CD8-positive, alpha-beta memory T cell (primary cell): Measurements from ENCODE around the gene AGBL4. TPM values are rescaled to one million over a fixed set of nuclear protein-coding genes. Genes with fewer than 3 reads are reported as not detected.

Experiments used
- CTCF ChIA-PET: fragments of 350-600 bp; sonication (Branson Sonifier 250); formaldehyde crosslinking; loops from one replicate; lab custom pipeline; 2021; ENCODE audit warnings: antibody characterized with exemption; lab: Charles Lee
- POLR2A ChIA-PET: fragments of 350-600 bp; sonication (Branson Sonifier 250); formaldehyde crosslinking; loops from one replicate; lab custom pipeline; 2021; ENCODE audit warnings: antibody characterized with exemption; lab: Charles Lee
- DNase-seq, 5 donors: peaks; one replicate each; pipeline versions ENCODE4 v3.0.0 to v3.0.0-alpha.2; 2020 to 2022; ENCODE audit warnings: mixed read lengths in 1 of 5
- H3K27ac ChIP-seq: one replicate; pipeline ENCODE4 v1.7.0; 2013; ENCODE audit warnings: low read depth, mild to moderate bottlenecking, low read length, moderate library complexity
- H3K27me3 ChIP-seq: 2 replicates; pipeline ENCODE4 v1.7.0; 2013; ENCODE audit warnings: low read length, mild to moderate bottlenecking; ENCODE audit not compliant: insufficient read depth, poor library complexity, severe bottlenecking
- H3K36me3 ChIP-seq: 2 replicates; pipeline ENCODE4 v1.7.0; 2013; ENCODE audit warnings: mild to moderate bottlenecking, low read length, moderate library complexity; ENCODE audit not compliant: insufficient read depth
- H3K4me1 ChIP-seq: 2 replicates; pipeline ENCODE4 v1.7.0; 2013; ENCODE audit warnings: mild to moderate bottlenecking, low read length, moderate library complexity; ENCODE audit not compliant: insufficient read depth
- H3K4me3 ChIP-seq: 2 replicates; pipeline ENCODE4 v1.7.0; 2013; ENCODE audit warnings: mild to moderate bottlenecking, low read length
- H3K9me3 ChIP-seq: 2 replicates; pipeline ENCODE4 v1.7.0; 2013; ENCODE audit warnings: mild to moderate bottlenecking, low read length
- H3K27ac Mint-ChIP-seq, 8 donors: one replicate each; pipeline ENCODE4 v1.8.0; 2020 to 2021; ENCODE audit warnings: mixed read lengths in 8 of 8, mild to moderate bottlenecking in 6 of 8, inconsistent platforms in 3 of 8, moderate library complexity in 3 of 8
- H3K27me3 Mint-ChIP-seq, 2 donors: one replicate each; pipeline ENCODE4 v1.8.0; 2020 to 2021; ENCODE audit warnings: mixed read lengths in 2 of 2, mild to moderate bottlenecking in 1 of 2, moderate library complexity in 1 of 2
- H3K36me3 Mint-ChIP-seq, 3 donors: one replicate each; pipeline ENCODE4 v1.8.0; 2020 to 2021; ENCODE audit warnings: mixed read lengths in 3 of 3, inconsistent platforms in 1 of 3, mild to moderate bottlenecking in 1 of 3
- H3K4me1 Mint-ChIP-seq, 3 donors: one replicate each; pipeline ENCODE4 v1.8.0; 2020 to 2021; ENCODE audit warnings: mixed read lengths in 3 of 3, inconsistent platforms in 1 of 3, mild to moderate bottlenecking in 1 of 3
- H3K4me3 Mint-ChIP-seq, 7 donors: one replicate each; pipeline ENCODE4 v1.8.0; 2020 to 2021; ENCODE audit warnings: mixed read lengths in 7 of 7, mild to moderate bottlenecking in 6 of 7, moderate library complexity in 4 of 7, inconsistent platforms in 2 of 7
- H3K9me3 Mint-ChIP-seq, 5 donors: one replicate each; pipeline ENCODE4 v1.8.0; 2020 to 2022; ENCODE audit warnings: mixed read lengths in 5 of 5, mild to moderate bottlenecking in 3 of 5, moderate library complexity in 2 of 5, inconsistent platforms in 1 of 5
- polyA plus RNA-seq: library from polyadenylated mRNA; unstranded; fragments of 300-500 nt; fragmentation: Illumina TruSeq; gene quantifications from one replicate; pipeline ENCODE4 v1.2.3, GENCODE V29; 2021
- total RNA-seq, 2 experiments: library from RNA; stranded (reverse); gene quantifications; one replicate each; pipeline ENCODE4 v1.2.3, GENCODE V29; 2021

The AGBL4 gene
- total and polyA plus RNA-seq, 3 experiments from 2014 or later, result 0.22 TPM; not detected in 2

DNA sequence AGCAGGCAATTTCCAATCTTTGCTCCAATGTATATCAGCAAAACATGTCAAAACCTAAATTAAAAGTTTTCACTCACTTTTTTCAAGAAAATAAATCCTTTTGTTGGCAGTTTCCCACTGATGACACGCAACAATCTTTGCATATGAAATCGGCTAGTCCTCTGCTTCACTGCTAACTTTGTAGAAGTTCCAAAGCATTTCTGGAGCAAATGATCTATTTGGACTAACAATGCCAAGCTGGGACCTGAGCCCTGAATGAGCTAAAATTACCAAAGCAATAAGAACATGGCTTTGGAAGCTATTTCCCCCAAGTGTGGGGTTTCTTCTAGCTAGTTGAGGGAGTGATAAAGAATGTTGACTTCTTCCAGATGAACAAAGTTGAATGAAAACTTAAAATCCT lies 1252.2 kb downstream of the AGBL4 start:
- no peaks in the 10 kb centered on the region for H3K36me3 ChIP-seq
- Mint-ChIP-seq H3K27ac (no peak overlapping the region), H3K4me1 (peaks cover 5 to 13% (median 6%) of the 10 kb centered on the region in 3 donors), H3K4me3 (no peak overlapping the region), H3K27me3 (peaks cover 7 to 23% of the 10 kb centered on the region in 2 donors), H3K36me3 (peaks cover 0 to 2% (median 0%) of the 10 kb centered on the region in 3 donors), H3K9me3 (peaks cover 0 to 6% (median 0%) of the 10 kb centered on the region in 5 donors)
- POLR2A ChIA-PET, result no interaction called here
- no peaks in the 10 kb centered on the region for H3K27me3 ChIP-seq
- no peaks in the 10 kb centered on the region for H3K4me1 ChIP-seq
- DNase-seq, result no peak
- CTCF ChIA-PET, result no interaction called here
- H3K9me3 ChIP-seq, result no peaks in the 10 kb centered on the region
- H3K27ac ChIP-seq, result no peak overlapping the region
- no peak overlapping the region for H3K4me3 ChIP-seq

DNA sequence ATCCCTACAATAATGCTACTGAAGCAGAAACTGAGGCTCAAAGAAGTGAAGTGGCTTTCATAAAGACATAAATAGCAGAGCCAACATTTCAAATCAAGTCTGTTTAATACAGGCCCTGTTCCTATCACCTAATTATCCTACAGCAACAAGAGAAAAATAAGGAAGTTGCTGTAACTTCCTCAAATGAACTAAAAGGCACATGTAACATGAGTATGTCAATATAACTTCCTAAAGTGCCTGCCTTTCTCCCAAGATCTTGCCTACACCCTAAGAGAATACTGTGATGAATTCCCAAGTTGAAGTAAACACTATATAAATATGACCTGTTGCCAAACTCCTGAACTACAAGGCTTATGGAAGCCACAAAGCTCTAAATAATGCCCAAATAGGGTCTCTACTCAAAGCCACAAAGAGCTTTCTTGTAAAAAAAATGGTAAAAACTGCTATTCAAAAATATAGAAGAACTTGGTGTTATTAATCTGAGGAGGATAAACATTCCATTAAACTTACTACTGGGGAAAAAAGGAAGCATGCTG lies 1255.7 kb downstream of the AGBL4 start:
- CTCF ChIA-PET, result no interaction called here

DNA sequence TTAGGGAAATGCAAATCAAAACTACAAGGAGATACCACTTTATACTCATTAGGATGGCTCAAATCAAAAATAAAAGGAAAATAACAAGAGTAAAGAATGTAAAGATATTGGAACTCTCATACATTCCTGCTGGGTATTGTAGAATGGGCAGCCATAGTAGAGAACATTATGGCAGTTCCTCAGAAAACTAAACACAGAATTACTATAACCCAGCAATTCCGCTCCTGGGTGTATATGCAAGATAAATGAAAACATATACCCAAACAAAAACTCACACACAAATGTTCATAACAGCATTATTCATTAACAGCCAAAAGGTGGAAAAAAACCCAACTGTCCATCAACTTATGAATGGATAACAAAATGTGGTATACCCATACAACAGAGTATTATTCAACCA lies 1258.4 kb downstream of the AGBL4 start:
- no peaks in the 10 kb centered on the region for H3K27me3 Mint-ChIP-seq
- Histone ChIP-seq H3K4me1 (no peaks in the 10 kb centered on the region), H3K27me3 (no peaks in the 10 kb centered on the region), H3K36me3 (no peaks in the 10 kb centered on the region), H3K4me3 (no peak overlapping the region), H3K9me3 (no peaks in the 10 kb centered on the region), H3K27ac (no peak overlapping the region)
- no peak overlapping the region for H3K4me3 Mint-ChIP-seq
- ChIA-PET CTCF (no interaction called here), POLR2A (no interaction called here)
- H3K4me1 Mint-ChIP-seq, result no peaks in the 10 kb centered on the region
- H3K27ac Mint-ChIP-seq, result no peak overlapping the region
- DNase-seq, result no peak
- H3K9me3 Mint-ChIP-seq, result peaks cover 0 to 2% (median 0%) of the 10 kb centered on the region in 5 donors
- H3K36me3 Mint-ChIP-seq, result no peaks in the 10 kb centered on the region

More for the DNA sequence above, 1255.7 kb downstream of the AGBL4 start:
- Histone ChIP-seq H3K9me3 (no peaks in the 10 kb centered on the region), H3K27me3 (no peaks in the 10 kb centered on the region), H3K27ac (no peak overlapping the region), H3K4me3 (no peak overlapping the region), H3K4me1 (no peaks in the 10 kb centered on the region), H3K36me3 (no peaks in the 10 kb centered on the region)
- no peak overlapping the region for H3K4me3 Mint-ChIP-seq
- H3K4me1 Mint-ChIP-seq, result no peaks in the 10 kb centered on the region
- H3K27me3 Mint-ChIP-seq, result peaks cover 2 to 6% of the 10 kb centered on the region in 2 donors
- DNase-seq, result no peak
- no peak overlapping the region for H3K27ac Mint-ChIP-seq
- H3K36me3 Mint-ChIP-seq, result peaks cover 0 to 1% (median 0%) of the 10 kb centered on the region in 3 donors
- no peaks in the 10 kb centered on the region for H3K9me3 Mint-ChIP-seq
- POLR2A ChIA-PET, result no interaction called here

DNA sequence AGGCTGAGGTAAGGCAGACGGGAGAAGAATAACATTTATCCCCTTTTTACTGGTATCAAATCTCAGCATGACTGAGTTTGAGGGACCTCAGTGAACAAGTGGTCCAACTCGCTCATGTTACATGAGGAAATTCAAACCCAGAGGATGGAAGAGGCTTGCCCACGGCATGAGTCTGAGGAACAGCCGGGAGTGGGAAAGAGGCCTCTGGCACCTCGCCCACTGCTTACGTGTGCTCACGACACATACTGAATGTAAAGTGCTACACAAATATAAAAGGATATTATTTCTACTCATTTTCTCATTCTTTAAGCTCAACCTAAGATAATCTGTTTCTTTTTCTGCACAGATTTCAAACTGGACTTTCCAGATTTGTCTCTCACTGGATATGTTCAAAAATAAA lies 1261.8 kb downstream of the AGBL4 start:
- CTCF ChIA-PET, result no interaction called here
- POLR2A ChIA-PET, result no interaction called here
- no peaks in the 10 kb centered on the region for H3K27me3 ChIP-seq
- H3K27me3 Mint-ChIP-seq, result no peaks in the 10 kb centered on the region
- no peak overlapping the region for H3K4me3 ChIP-seq
- no peaks in the 10 kb centered on the region for H3K4me1 ChIP-seq
- H3K27ac Mint-ChIP-seq, result no peak overlapping the region
- no peak for DNase-seq
- no peaks in the 10 kb centered on the region for H3K9me3 ChIP-seq
- peaks cover 0 to 6% (median 2%) of the 10 kb centered on the region in 3 donors for H3K36me3 Mint-ChIP-seq
- H3K4me3 Mint-ChIP-seq, result no peak overlapping the region
- no peak overlapping the region for H3K27ac ChIP-seq
- no peaks in the 10 kb centered on the region for H3K4me1 Mint-ChIP-seq
- H3K9me3 Mint-ChIP-seq, result peaks cover 0 to 3% (median 0%) of the 10 kb centered on the region in 5 donors
- H3K36me3 ChIP-seq, result no peaks in the 10 kb centered on the region

DNA sequence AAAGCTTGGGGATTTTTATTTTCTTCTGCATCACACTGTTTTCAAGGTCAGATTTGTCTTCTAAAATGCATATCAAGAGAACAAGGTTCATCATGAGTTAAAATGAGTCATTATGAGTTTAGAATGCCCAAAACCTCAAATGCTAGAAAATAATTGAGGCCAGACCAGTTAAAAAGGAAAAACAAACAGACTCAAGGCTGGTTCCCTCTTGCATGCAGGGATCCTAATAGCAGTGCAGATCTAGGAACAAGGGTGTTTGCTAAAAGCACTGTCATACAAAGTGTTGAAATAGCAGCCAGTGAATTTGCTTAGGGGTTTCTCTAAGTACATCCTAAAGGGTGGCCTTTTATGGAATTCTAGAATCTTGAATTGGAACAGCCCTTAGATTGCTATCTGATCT lies 1262.3 kb downstream of the AGBL4 start:
- Mint-ChIP-seq H3K9me3 (peaks cover 0 to 3% (median 0%) of the 10 kb centered on the region in 5 donors), H3K27ac (no peak overlapping the region), H3K4me3 (no peak overlapping the region), H3K27me3 (no peaks in the 10 kb centered on the region), H3K36me3 (peaks cover 0 to 6% (median 2%) of the 10 kb centered on the region in 3 donors), H3K4me1 (no peaks in the 10 kb centered on the region)
- DNase-seq, result no peak
- POLR2A ChIA-PET, result no interaction called here
- H3K4me3 ChIP-seq, result no peak overlapping the region
- no peaks in the 10 kb centered on the region for H3K36me3 ChIP-seq
- CTCF ChIA-PET, result no interaction called here
- H3K27me3 ChIP-seq, result no peaks in the 10 kb centered on the region
- H3K4me1 ChIP-seq, result no peaks in the 10 kb centered on the region
- H3K9me3 ChIP-seq, result no peaks in the 10 kb centered on the region
- no peak overlapping the region for H3K27ac ChIP-seq

DNA sequence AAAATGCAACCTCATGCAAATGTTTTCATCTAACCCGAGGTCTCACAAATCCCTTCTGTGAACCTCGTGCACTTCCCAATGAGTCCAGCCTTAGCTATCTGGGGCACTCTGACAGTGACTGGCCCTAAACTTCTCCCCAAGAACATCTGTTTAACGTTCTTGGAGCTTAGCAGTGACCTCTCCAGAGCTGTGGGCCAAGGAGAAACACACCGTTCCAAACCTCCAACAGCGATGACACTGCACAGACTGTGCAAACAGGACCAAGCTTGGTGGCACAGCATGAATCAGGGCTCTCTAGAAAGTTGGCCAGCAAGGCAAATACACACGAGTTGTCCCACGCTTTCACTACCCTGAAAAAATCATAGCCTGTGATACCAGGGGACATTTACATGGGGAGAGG lies 1262.9 kb downstream of the AGBL4 start:
- peaks cover 0 to 3% (median 0%) of the 10 kb centered on the region in 5 donors for H3K9me3 Mint-ChIP-seq
- Histone ChIP-seq H3K9me3 (no peaks in the 10 kb centered on the region), H3K4me3 (no peak overlapping the region), H3K27me3 (no peaks in the 10 kb centered on the region), H3K36me3 (no peaks in the 10 kb centered on the region), H3K27ac (no peak overlapping the region), H3K4me1 (no peaks in the 10 kb centered on the region)
- peaks cover 0 to 6% (median 2%) of the 10 kb centered on the region in 3 donors for H3K36me3 Mint-ChIP-seq
- H3K27ac Mint-ChIP-seq, result no peak overlapping the region
- no peaks in the 10 kb centered on the region for H3K27me3 Mint-ChIP-seq
- H3K4me3 Mint-ChIP-seq, result no peak overlapping the region
- no peaks in the 10 kb centered on the region for H3K4me1 Mint-ChIP-seq
- no peak for DNase-seq
- POLR2A ChIA-PET, result no interaction called here
- CTCF ChIA-PET, result no interaction called here

DNA sequence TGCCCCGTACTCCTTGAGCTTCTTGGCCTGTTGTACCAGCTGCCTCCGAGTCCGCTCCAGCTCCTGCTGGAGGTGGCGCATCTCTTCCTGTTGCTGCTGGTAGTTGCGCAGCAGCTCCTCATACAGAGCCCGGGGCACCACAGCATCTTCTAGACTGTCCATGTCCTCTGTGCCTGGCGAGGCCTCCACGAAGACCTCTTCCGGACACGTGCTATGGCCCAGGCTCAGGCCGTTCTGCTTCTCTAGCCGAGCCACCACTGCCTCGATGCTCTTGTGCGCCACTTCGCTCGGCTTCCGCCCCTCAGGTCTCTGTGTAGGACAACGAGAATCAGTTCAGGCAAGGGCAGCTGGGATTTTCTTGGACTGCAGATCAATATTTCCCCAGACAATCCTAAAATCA lies 1264.8 kb downstream of the AGBL4 start:
- ChIA-PET CTCF (no interaction called here), POLR2A (no interaction called here)
- no peaks in the 10 kb centered on the region for H3K27me3 ChIP-seq
- no peaks in the 10 kb centered on the region for H3K4me1 ChIP-seq
- H3K4me3 ChIP-seq, result no peak overlapping the region
- no peak overlapping the region for H3K4me3 Mint-ChIP-seq
- H3K27ac Mint-ChIP-seq, result no peak overlapping the region
- DNase-seq, result no peak
- peaks cover 0 to 6% (median 3%) of the 10 kb centered on the region in 3 donors for H3K36me3 Mint-ChIP-seq
- no peaks in the 10 kb centered on the region for H3K9me3 ChIP-seq
- no peak overlapping the region for H3K27ac ChIP-seq
- H3K4me1 Mint-ChIP-seq, result no peaks in the 10 kb centered on the region
- peaks cover 0 to 3% (median 0%) of the 10 kb centered on the region in 5 donors for H3K9me3 Mint-ChIP-seq
- H3K27me3 Mint-ChIP-seq, result peaks cover 0 to 2% of the 10 kb centered on the region in 2 donors
- no peaks in the 10 kb centered on the region for H3K36me3 ChIP-seq

DNA sequence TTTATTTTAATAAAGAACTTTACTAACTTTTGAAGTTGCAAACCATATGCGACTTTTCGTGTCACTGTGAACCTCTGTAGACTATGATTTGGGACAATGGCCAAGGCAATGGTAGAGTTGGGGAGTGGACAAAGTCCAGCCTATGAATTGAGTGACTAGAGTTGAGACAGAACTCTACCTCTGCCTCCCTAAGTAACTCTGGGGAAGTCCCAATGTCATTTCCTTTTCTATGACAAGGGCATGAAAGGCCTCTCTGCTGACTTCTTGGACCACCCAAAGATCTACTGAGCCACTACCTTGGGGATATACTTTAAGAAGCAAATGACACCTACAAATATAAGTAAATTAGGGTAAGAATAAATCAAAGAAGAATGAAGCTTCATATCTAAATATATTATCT lies 1266.4 kb downstream of the AGBL4 start:
- Mint-ChIP-seq H3K4me3 (no peak overlapping the region), H3K36me3 (peaks cover 0 to 6% (median 3%) of the 10 kb centered on the region in 3 donors), H3K27ac (no peak overlapping the region), H3K27me3 (peaks cover 0 to 2% of the 10 kb centered on the region in 2 donors), H3K9me3 (peaks cover 0 to 3% (median 0%) of the 10 kb centered on the region in 5 donors), H3K4me1 (peaks cover 0 to 3% (median 0%) of the 10 kb centered on the region in 3 donors)
- H3K27ac ChIP-seq, result no peak overlapping the region
- H3K36me3 ChIP-seq, result no peaks in the 10 kb centered on the region
- no peak overlapping the region for H3K4me3 ChIP-seq
- ChIA-PET CTCF (no interaction called here), POLR2A (no interaction called here)
- no peaks in the 10 kb centered on the region for H3K9me3 ChIP-seq
- H3K27me3 ChIP-seq, result no peaks in the 10 kb centered on the region
- DNase-seq, result no peak
- H3K4me1 ChIP-seq, result no peaks in the 10 kb centered on the region
